ENCODE results near the gene SYT13. TPM values are rescaled to one million over a fixed set of nuclear protein-coding genes. Genes with fewer than 3 reads are reported as not detected.

SYT13 gene
- total RNA-seq, 1 experiment from 2014 or later = not detected

DNA sequence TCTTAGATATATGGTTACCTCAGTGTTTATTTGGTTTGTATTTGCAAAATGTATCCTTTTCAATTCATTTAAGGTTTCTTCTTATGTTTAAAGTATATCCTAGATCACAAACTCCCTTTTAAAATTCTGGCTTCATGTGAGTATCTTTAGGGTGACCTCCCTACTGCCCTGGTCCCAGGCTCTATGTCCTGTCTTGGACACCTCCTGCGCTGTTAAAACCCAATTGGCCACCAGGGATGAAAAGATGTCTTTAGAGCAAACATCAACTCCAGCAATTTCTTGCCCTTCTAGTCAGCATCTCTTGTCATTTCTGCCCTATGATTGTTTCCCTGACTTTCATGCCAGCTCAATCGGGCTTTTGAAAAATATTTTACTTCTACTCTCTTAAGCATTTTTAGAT lies 28.8 kb upstream of the SYT13 start:
- Histone ChIP-seq H3K4me3 (no peak overlapping the region), H3K79me2 (ENCODE audit: low read depth) (no peaks in the 10 kb centered on the region), H3K4me1 (replicated peaks; ENCODE audit: insufficient read depth) (no peaks in the 10 kb centered on the region), H4K20me1 (ENCODE audit: insufficient read depth) (no peaks in the 10 kb centered on the region), H3K27ac (no peak overlapping the region), H3K9me3 (ENCODE audit: insufficient read depth, low read depth) (no peaks in the 10 kb centered on the region), H3K36me3 (ENCODE audit: low read depth) (no peaks in the 10 kb centered on the region), H2AFZ (no peak overlapping the region), H3F3A (ENCODE audit: insufficient read depth, low read depth) (no peaks in the 10 kb centered on the region), H3K9me2 (ENCODE audit: insufficient read depth) (no peaks in the 10 kb centered on the region), H3K27me3 (ENCODE audit: insufficient read depth, low read depth) (peaks cover 34% of the 10 kb centered on the region; the same call in 1 of the 2 replicates), H3K4me2 (no peak overlapping the region)
- CTCF ChIA-PET = no interaction called here
- POLR2A ChIA-PET (ENCODE audit: unreplicated experiment) = no interaction called here
- DNase-seq = no peak
- intact Hi-C loops (cut with micrococcal nuclease; ENCODE audit: unreplicated experiment) = no loop called here
- no TSS peak for BruUV-seq (replicated peaks)
- no peak for TF ChIP-seq EZH2 (IDR thresholded peaks at IDR 0.05; ENCODE audit: low read depth)
- TF ChIP-seq, protein P1, sequence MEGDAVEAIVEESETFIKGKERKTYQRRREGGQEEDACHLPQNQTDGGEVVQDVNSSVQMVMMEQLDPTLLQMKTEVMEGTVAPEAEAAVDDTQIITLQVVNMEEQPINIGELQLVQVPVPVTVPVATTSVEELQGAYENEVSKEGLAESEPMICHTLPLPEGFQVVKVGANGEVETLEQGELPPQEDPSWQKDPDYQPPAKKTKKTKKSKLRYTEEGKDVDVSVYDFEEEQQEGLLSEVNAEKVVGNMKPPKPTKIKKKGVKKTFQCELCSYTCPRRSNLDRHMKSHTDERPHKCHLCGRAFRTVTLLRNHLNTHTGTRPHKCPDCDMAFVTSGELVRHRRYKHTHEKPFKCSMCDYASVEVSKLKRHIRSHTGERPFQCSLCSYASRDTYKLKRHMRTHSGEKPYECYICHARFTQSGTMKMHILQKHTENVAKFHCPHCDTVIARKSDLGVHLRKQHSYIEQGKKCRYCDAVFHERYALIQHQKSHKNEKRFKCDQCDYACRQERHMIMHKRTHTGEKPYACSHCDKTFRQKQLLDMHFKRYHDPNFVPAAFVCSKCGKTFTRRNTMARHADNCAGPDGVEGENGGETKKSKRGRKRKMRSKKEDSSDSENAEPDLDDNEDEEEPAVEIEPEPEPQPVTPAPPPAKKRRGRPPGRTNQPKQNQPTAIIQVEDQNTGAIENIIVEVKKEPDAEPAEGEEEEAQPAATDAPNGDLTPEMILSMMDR (conservative IDR thresholded peaks at IDR 0.05) = no peak

DNA sequence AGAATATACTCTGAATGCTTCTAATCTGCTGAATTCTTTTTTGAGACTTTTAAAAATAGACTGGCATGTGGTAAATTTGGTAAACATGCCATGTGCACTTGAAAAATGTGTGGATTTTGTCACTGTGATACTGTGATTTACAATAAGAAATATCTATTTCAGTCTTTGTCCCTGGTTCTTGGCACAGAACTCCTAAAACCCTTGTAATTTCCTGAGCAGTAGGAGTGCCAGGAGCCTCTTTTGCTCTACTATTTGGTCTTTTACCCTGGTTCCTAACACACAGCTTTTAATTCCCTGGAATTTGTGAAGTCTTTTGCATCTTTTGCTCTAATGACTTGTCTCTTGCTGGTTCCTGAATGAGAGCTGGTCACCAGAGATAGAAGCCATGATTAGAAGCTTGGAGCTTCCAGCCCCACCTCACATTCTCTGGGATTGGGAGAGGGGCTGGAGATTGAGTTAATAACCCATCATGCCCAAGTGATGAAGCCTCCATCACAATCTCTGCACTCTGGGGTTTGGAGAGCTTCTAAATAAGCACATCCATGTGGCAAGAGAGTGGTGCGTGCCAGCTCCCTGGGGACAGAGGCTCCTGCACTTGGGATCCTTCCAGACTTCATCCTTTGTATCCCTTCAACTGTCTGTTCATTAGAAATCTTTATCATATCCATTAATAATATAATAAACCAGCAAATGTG lies 27.2 kb upstream of the SYT13 start:
- intact Hi-C loops (cut with micrococcal nuclease; ENCODE audit: unreplicated experiment) = no loop called here
- BruUV-seq (replicated peaks) = no TSS peak
- POLR2A ChIA-PET (ENCODE audit: unreplicated experiment) = no interaction called here

DNA sequence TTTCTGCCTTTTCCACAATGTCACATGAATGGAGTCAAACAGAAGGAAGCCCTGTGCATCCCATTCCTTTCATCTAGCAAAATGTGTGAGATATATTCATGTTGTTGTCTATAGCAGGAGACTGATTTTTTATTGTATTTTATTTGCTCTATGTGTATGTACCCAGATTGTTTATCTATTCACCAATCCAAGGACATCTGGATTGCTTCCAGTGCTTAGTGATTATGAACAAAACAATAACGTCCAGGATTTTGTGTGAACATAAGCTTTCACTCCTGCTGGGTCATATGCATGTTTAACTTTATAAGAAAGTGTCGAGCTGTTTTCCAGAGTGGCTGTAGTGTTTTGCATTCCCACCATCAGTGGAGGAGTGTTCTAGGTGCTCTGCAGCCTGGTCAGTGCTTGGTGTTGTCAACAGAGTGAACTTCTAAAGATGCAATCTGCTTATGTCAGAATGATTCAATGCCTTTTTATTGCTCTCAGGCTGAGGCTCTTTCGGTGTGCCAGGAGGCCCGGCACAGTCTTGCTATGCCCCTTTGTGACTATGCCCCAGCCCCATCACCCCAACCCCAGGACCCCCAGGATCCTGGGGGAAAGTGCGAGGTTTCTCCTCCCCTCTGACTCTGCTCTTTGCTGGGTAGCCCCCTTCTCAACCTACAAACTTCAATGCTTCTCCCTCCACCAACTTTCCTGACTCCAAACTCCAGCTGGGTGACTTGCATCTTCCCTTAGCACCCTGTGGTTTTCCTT lies 19.9 kb upstream of the SYT13 start:
- H3K4me3 ChIP-seq = no peak overlapping the region
- H3K9me2 ChIP-seq (ENCODE audit: insufficient read depth) = no peaks in the 10 kb centered on the region
- H3K27me3 ChIP-seq (ENCODE audit: insufficient read depth, low read depth) = peaks cover 74% of the 10 kb centered on the region
- H3F3A ChIP-seq (ENCODE audit: insufficient read depth, low read depth) = no peaks in the 10 kb centered on the region
- CTCF ChIA-PET = no interaction called here
- no TSS peak for BruUV-seq (replicated peaks)
- no peaks in the 10 kb centered on the region for H3K9me3 ChIP-seq (ENCODE audit: insufficient read depth, low read depth)
- H4K20me1 ChIP-seq (ENCODE audit: insufficient read depth) = no peaks in the 10 kb centered on the region
- no peaks in the 10 kb centered on the region for H3K4me1 ChIP-seq (replicated peaks; ENCODE audit: insufficient read depth)
- H3K4me2 ChIP-seq = no peak overlapping the region
- no peak for DNase-seq
- no peak overlapping the region for H3K27ac ChIP-seq
- intact Hi-C loops (cut with micrococcal nuclease; ENCODE audit: unreplicated experiment) = no loop called here
- H3K79me2 ChIP-seq (ENCODE audit: low read depth) = no peaks in the 10 kb centered on the region
- H3K36me3 ChIP-seq (ENCODE audit: low read depth) = no peaks in the 10 kb centered on the region
- TF ChIP-seq EZH2 (IDR thresholded peaks at IDR 0.05; ENCODE audit: low read depth) = no peak
- TF ChIP-seq, protein P1 (conservative IDR thresholded peaks at IDR 0.05) = no peak
- POLR2A ChIA-PET (ENCODE audit: unreplicated experiment) = no interaction called here
- H2AFZ ChIP-seq = no peak overlapping the region

More for the DNA sequence above, 27.2 kb upstream of the SYT13 start:
- Histone ChIP-seq H3K4me1 (replicated peaks; ENCODE audit: insufficient read depth) (no peaks in the 10 kb centered on the region), H3F3A (ENCODE audit: insufficient read depth, low read depth) (no peaks in the 10 kb centered on the region), H3K36me3 (ENCODE audit: low read depth) (no peaks in the 10 kb centered on the region), H3K9me3 (ENCODE audit: insufficient read depth, low read depth) (no peaks in the 10 kb centered on the region), H3K79me2 (ENCODE audit: low read depth) (no peaks in the 10 kb centered on the region), H3K9me2 (ENCODE audit: insufficient read depth) (no peaks in the 10 kb centered on the region), H3K4me2 (no peak overlapping the region), H2AFZ (no peak overlapping the region), H4K20me1 (ENCODE audit: insufficient read depth) (no peaks in the 10 kb centered on the region), H3K27ac (no peak overlapping the region), H3K4me3 (no peak overlapping the region), H3K27me3 (ENCODE audit: insufficient read depth, low read depth) (peaks cover 40% of the 10 kb centered on the region)
- TF ChIP-seq EZH2 (IDR thresholded peaks at IDR 0.05; ENCODE audit: low read depth) = no peak
- TF ChIP-seq, protein P1 (conservative IDR thresholded peaks at IDR 0.05) = no peak
- no peak for DNase-seq
- CTCF ChIA-PET = no interaction called here

Measured in PC-9 (cell line).